GM06990 (cell line): ENCODE measurements around the gene CEBPE.

Source experiments
- DNase-seq: peaks from one replicate; pipeline ENCODE4 v3.0.0-alpha.2; 2011; ENCODE audit not compliant: insufficient read length; ENCODE audit errors: extremely low read depth
- H3K27me3 ChIP-seq: replicated peaks from 2 replicates; pipeline ENCODE4 v1.6.0; 2011; ENCODE audit warnings: low read length; ENCODE audit not compliant: control insufficient read depth, insufficient read depth
- H3K36me3 ChIP-seq: 2 replicates; pipeline ENCODE4 v1.5.1; 2011; ENCODE audit warnings: low read length; ENCODE audit not compliant: control insufficient read depth, insufficient read depth
- H3K4me3 ChIP-seq: replicated peaks from 2 replicates; pipeline ENCODE4 v1.5.1; 2011; ENCODE audit warnings: low read depth, mild to moderate bottlenecking, control low read depth, low read length
- CTCF ChIP-seq: IDR thresholded peaks from 2 replicates; pipeline ENCODE4 v1.5.1; 2011; ENCODE audit warnings: low read length, control low read depth, mild to moderate bottlenecking, inconsistent platforms; ENCODE audit not compliant: insufficient read depth, poor library complexity, severe bottlenecking

The CEBPE gene

GRCh38 chr14:23106747-23107045, 12.4 kb downstream of the CEBPE start:
- no peak for TF ChIP-seq CTCF
- no peaks in the 10 kb centered on the region for H3K36me3 ChIP-seq
- DNase-seq, result no peak
- no peaks in the 10 kb centered on the region; the same call in 1 of the 2 replicates for H3K27me3 ChIP-seq
- no peak overlapping the region for H3K4me3 ChIP-seq

- no peaks in the 10 kb centered on the region for H3K36me3 ChIP-seq
- no peak for TF ChIP-seq CTCF
- DNase-seq, result no peak
- H3K4me3 ChIP-seq, result no peak overlapping the region
- H3K27me3 ChIP-seq, result no peaks in the 10 kb centered on the region
Observed at GRCh38 chr14:23105348-23105824, 13.7 kb downstream of the CEBPE start.

- H3K27me3 ChIP-seq, result no peaks in the 10 kb centered on the region
- no peaks in the 10 kb centered on the region for H3K36me3 ChIP-seq
- no peak within 1 kb of the TSS for H3K4me3 ChIP-seq
- DNase-seq, result no peak
- TF ChIP-seq CTCF, result no peak
Observed at GRCh38 chr14:23104591-23105347, 14.3 kb downstream of the CEBPE start, which contains the start of gene CIROP. TSS of gene CIROP (minus strand) at chr14:23104989. CDS start at chr14:23104920, 69 bp downstream.

GRCh38 chr14:23104070-23104590, 14.9 kb downstream of the CEBPE start:
- Histone ChIP-seq H3K4me3 (no peak overlapping the region), H3K36me3 (no peaks in the 10 kb centered on the region), H3K27me3 (no peaks in the 10 kb centered on the region)
- DNase-seq, result no peak
- TF ChIP-seq CTCF, result no peak

GRCh38 chr14:23103581-23103980, 15.5 kb downstream of the CEBPE start:
- Histone ChIP-seq H3K36me3 (no peaks in the 10 kb centered on the region), H3K27me3 (no peaks in the 10 kb centered on the region), H3K4me3 (no peak overlapping the region)
- TF ChIP-seq CTCF, result no peak
- DNase-seq, result no peak

- H3K4me3 ChIP-seq, result no peak overlapping the region
- DNase-seq, result no peak
- peaks cover 4% of the 10 kb centered on the region for H3K36me3 ChIP-seq
- no peaks in the 10 kb centered on the region for H3K27me3 ChIP-seq
- TF ChIP-seq CTCF, result no peak
Observed at GRCh38 chr14:23102801-23103200, 16.3 kb downstream of the CEBPE start.
